GM12873 (cell line): ENCODE measurements around the gene SLC15A3.

Source experiments
- CTCF ChIP-seq: IDR thresholded peaks from 2 replicates; pipeline ENCODE4 v1.5.1; 2012; ENCODE audit warnings: low read depth, mild to moderate bottlenecking, moderate library complexity, low read length, control low read depth; ENCODE audit not compliant: insufficient read depth; ENCODE audit errors: missing control alignments

Gene SLC15A3

DNA sequence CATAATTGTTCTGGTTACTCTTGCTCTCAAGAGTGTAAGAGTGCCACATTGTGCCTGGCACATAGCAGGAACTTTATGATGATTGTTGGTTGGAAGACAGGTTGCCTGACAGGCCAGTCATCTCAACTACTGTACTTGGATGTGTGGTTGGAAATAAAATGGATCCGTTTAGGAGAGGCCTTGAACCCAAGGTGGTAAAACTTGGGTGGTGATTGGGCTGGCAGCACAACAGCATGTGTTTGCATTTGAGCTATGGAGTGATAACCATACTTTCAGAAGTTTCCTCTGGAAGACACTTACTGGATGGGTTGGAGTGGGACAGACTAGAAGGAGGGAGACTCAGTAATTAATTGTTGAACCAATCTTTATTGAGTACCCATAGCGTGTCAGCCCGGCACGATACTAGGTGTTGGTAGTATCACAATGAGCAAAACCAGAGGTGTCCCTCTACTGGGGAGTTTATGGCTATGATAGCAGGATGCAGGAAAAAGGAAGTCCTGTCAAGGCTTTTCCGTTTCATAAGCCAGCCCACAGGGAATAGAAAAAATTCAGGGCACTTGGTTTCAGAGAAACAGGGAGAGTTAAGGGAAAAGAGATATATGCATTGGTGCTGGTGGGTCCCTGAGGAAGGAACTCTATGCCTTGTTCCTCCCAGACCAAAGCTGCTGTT, 41.1 kb downstream of the SLC15A3 start:
- TF ChIP-seq CTCF = peak; percentile 44

DNA sequence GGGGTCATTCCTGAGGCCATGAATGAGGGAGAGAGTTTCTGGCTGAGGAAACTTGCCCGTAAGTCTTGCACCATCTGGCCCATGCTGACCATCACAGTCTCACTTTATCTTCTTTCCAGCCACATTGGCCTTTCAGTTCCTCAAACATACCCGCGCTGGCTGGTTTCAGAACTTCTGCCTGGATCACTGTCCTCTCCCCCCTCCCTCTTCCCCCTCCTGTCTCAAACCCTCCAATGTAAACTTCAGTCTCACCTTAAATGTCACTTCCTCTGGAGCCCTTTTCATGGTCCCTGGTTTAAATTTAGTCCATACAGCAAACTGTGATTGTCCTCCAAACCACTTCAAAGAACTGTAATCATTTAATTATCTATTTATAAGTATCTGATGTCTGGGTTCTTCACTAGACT, 41.7 kb downstream of the SLC15A3 start:
- TF ChIP-seq CTCF = no peak

DNA sequence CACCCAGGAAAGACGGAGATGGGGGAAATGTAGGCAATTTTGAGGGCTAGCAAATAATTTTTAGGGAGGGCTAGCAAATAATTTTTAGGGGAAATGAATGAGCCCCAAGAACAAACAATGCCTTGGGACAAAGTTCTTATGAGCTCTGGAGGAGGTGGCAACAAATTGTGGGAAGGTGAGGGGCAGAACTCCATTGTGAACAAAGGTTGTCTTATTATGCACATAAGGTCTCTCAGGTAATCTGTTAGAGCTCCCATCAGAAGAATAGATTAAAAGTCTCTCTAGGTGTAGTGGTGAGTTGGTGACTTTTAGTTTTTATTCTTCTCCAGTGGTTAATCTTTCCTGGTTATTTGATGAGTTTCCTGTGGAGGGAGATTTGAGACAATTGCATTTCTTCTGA, 43.2 kb downstream of the SLC15A3 start:
- no peak for TF ChIP-seq CTCF

GRCh38 chr11:60906132-60906972, 45.6 kb downstream of the SLC15A3 start, which contains the start of gene PRPF19:
Gene PRPF19, minus strand, starts transcription at chr11:60906585. Its CDS starts 203 bp downstream, at chr11:60906382.
- TF ChIP-seq CTCF = no peak

- no peak for TF ChIP-seq CTCF
These were observed 46.3 kb downstream of the SLC15A3 start for GRCh38 chr11:60905551-60906113.

GRCh38 chr11:60905047-60905446, 46.9 kb downstream of the SLC15A3 start:
- no peak for TF ChIP-seq CTCF

- no peak for TF ChIP-seq CTCF
These were observed 49.4 kb downstream of the SLC15A3 start for GRCh38 chr11:60902625-60903024.
